Stimulated activated CD4-positive, alpha-beta T cell treated with anti-CD3 and anti-CD28 coated beads, Interleukin-1b, Interleukin-23, amount 100 ng/mL, for 24 hours (primary cell): ENCODE results near the gene TNK2.
A peak's percentile ranks its signal among the peaks of the same experiment; 100 is the strongest.
"Not testable (repeated sequence)": the region's sequence is repeated elsewhere in the genome, so short reads cannot be mapped to it uniquely, and the experiment has no call there.

ENCODE experiments used
- DNase-seq, 4 experiments: peaks; one replicate each; pipeline ENCODE4 v3.0.0-alpha.2; 2020; ENCODE audit warnings: low read depth in 4 of 4, low spot score in 1 of 4

The TNK2 gene

DNA sequence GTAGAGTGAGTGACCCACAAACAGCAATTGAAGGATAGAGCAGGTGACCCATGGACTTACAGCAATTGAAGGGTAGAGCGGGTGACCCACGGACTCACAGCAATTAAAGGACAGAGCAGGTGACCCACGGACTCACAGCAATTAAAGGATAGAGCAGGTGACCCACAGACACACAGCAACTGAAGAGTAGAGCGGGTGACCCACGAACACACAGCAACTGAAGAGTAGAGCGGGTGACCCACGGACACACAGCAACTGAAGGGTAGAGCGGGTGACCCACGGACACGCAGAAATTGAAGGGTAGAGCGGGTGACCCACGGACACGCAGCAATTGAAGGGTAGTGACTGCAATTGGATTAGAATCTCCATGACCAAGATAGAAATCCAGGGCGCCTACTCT, 9.8 kb upstream of the TNK2 start:
- DNase-seq: no peak

DNA sequence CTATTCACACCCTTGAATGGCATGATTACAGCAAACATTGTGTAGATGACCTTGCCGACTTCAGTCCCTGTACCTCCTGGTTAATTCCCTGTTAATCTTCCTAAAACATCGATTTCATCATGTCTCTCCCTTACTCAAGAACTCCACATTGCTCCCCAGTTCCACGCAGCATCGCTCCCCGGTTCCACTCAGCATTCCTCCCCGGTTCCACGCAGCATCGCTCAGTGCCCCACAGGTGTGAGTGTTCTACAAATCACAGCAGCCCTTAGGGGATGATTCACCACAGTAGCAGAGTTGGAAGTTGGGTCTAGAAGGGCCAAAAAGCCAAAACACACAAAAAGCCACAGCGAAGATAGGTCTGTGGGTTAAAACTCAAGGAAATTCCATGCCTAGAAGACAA, 8.6 kb upstream of the TNK2 start:
- no peak for DNase-seq

DNA sequence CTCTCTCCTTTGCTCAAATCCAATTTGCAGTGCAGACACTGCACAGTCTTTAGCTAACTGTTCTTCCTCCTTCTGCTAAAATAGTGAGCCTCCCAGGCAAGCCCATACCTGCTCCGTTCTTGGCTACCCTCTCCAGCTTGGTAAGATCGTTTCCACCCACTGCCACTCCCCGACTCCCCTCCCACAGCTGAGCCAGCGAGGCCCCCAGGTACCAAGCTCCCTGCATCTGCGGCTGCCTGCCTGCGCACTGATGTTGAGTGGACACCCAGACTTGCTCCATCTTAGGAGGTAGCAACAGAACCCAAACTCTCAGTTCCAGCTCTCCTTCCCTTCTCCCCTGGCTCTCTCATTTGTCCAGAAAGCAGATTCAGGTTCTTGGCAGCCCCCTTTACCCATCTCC, 7.9 kb upstream of the TNK2 start:
- no peak for DNase-seq

DNA sequence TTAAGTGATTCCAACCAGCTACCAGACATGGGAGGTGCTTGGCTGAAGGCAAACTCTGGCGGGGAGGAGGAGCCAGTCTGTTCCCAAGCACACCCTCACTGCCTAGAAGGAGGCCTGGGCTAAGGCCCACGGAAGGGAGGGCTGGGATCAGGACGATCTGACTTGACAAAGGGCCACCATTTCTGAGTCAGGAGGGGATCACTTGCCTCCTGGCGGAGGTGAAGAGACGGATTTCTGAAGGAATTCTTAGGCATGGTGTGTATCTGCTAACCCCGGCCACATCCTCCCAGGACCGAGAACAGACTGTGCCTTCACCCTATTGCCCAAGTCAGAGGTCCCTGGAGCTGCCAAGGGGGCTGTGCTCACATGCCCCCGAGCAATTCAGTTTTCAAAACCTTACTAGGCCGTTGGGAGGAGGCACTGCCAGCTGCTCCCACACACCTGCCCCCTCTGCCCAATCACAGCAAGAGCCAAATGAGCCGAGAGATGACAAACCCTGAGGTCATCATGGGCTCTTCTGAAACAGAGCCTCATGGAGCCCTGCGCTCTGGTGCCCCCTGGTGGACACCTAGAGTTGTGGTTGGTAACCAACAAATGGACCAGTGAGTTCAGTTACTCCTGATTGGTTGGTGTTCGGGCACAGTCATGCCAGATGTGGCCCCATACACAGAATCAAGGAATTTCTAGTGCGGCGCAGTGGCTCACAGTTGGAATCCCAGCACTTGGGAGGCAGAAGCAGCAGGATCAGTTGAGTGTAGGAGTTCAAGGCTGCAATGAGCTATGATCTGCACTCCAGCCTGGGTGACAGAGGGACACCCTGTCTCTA, 6.5 kb upstream of the TNK2 start:
- peak; percentile 93 to 97 (median 96) for DNase-seq

DNA sequence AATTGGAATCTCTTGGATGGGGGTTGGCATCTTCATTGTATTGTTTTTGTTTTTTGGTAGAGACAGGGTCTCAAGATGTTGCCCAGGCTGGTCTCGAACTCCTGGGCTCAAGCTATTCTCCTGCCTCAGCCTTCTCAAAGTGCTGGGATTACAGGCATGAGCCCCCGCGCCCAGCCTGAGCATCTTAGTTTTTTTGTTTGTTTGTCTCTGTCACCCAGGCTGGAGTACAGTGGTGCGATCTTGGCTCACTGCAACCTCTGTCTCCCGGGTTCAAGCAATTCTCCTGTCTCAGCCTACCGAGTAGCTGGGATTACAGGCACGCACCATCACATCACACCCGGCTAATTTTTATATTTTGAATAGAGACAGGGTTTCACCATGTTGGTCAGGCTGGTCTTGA, 5.8 kb upstream of the TNK2 start:
- DNase-seq: not testable (repeated sequence)

DNA sequence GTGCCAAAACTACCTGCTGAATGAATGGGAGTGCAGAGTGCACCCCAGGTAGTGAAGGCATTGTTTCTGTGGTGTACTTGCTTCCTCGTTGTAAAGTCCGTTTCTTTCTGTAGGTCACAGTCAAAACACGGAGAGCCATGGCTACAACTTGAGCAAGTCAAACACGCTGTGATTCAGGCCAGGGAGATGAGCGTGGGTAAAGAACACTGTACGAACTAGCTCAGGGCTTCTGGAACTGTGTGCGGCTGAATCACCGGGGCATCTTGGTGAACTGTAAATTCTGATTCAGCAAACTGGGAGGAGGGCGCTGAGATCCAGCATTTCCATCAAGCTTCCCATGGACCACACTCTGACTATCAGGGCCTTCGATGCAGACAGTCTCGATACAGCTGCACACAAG, 5.0 kb upstream of the TNK2 start:
- DNase-seq: no peak

DNA sequence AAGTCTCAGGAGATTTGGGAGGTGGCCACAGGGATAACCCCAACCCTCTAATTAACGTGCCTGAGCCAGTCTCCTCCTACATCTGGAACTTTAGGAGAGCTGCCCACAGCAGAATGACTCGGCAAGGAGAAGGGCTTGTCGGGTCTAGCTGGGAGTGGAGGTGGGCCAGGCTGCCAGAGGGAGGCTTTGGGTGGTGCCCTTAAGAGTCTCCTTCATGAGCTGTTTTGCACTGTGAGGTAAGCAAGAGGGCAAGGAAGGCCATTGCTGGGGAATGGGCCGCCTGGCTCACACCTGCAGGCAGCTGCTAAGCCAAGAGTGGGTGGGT, 3.6 kb upstream of the TNK2 start:
- no peak for DNase-seq

DNA sequence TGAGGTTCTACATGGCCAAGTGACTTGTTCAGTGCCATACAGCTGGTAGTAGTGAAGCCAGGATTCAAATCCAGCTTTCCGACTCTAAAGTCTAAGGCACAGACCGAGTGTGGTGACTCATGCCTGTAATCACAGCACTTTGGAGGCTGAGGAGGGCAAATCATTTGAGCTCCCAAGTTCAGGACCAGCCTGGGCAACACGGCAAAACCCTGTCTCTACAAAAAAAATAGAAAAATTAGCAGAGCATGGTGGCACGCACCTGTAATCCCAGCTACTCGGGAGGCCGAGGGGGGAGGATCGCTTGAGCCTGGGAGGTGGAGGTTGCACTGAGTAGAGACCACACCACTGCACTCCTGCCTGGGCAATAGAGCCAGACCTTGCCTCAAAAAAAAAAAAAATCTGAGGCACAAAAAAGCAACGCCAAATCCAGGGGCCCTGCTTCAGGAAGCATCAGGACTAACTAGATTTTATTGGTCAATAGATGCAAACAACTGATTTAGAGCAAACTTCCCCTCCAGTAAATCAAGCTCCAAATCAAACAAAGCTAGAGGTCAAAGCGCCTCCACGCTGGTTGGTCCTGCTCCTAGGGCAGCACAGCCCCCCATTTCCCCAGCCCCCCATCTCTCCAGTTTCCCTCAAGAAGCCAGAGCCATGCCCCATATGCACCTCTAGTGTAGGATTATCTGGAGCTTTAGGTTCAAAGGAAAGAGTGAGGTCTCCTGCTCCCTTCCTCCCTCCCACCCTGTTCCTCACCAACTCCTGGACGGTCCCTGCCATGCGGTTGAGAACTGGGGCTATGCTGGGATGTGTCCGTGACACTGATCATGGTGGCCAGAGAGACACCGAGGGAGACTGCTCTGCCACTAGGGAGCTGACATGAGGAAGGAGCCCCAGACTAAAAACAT, 2.9 kb upstream of the TNK2 start:
- DNase-seq: no peak

DNA sequence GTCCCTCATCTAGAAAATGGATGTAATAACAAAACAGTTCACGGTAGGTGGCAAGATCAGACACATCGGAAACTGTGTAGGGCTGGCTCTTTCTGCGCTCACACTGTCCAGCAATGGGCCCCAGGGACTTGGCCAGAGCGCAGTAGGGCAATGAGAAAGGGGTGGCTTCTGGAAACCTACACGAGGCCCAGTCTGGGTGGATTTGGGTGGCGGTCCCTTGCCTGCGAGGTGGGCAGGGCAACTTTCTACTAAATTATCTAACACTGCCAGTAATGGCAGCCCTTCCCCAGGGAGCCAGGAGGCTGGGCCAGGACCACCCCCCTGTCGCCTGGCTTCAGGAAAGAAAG, 2.1 kb upstream of the TNK2 start:
- no peak for DNase-seq

DNA sequence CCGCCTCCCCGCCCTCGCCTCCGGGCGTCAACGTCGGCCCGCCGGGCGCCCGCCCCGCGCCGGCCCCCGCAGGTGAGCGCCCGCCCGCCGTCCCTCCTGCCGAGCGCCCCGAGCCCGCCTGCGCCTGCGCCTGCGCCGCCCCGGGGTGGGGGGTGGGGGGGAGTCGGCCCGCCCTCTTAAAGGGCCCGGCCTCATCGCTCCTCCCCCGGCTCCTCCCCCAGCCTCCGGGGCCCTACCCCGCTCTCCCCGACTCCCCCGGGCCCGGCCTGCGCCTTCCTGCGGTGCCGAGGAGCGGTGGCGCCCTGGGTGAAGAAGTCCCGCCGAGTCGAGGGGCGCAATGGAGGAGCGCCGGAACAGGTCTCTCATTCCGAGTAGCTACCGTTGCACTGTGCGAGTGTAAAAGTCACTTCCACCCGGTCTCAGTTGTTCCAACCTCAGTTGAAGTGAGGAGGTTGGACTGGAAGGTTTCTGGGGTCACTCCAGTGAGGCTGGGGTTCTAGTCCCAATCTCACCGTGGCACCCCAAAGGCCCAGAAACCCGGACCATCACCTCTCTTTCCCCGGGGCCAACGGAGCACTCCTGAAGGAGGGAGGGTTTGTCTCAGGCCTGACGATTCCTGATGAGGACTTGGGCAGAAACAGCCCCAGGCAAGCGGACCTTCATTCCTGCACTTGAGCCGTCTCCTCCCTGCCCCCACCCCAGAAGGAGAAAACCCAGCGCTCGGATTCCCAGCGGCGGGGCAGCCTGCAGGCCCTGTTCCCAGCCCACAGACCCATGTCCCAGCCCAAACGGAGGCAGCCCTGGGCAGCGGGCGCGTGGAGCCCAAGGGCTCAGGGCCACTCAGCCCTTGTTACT, 1.5 kb upstream of the TNK2 start:
- DNase-seq: peak; percentile 65 to 87 (median 80)

DNA sequence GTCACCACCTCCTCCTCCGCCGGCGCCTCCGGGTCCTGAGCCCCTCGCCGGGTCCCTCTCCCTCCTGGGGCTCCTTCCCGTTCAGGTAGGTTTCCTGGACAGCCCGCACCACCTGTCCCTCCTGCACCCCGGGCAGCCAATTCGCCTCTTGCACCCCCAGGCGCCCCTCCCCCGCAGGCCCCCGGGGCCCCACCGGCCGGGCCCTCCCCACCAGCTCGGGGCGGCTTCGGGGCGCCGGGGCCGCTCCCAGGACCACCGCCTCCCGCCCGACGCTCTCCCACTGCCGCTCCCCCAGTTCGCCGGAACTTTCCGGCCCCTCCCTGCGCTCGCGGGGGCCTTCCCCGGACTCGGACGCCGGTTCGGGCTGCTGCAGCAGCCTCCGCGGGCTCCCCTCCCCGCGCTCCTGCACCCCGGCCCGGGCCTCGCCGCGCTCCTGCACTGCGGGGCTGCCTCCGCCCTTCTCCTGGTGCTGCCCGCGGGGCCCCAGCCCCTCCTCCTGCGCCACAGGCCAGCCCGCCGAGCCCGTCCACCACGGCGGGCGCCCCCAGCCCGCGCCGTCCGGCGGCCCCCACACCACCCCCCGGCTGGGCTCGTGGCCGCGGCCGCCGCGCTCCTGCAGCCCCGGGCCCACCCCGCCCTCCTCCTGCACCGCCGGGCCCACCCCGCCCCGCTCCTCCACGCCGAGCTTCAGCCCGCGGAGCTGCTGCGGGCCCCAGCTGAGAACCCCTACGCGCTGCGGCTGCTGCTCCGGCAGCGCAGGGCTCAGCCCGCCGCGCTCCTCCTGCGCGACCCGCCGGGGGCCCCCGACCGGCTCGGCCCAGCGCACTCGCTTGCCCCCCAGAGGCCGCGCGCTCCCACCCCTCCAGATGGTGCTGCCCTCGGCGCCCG, 587 bp upstream of the TNK2 start:
- DNase-seq: no peak

DNA sequence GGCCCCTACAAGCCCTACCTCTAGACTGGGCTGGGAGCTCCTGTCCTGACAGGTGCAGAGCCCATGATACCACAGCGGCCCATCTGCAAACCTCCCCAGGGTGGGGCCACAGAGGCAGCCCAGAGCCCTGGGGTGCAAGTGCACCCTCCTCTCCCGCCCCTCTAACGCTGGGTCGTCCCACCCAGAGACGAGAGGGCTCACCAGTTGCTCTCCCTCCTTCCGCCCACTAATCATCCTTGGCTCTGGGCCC, 742 bp downstream of the TNK2 start:
- no peak for DNase-seq

DNA sequence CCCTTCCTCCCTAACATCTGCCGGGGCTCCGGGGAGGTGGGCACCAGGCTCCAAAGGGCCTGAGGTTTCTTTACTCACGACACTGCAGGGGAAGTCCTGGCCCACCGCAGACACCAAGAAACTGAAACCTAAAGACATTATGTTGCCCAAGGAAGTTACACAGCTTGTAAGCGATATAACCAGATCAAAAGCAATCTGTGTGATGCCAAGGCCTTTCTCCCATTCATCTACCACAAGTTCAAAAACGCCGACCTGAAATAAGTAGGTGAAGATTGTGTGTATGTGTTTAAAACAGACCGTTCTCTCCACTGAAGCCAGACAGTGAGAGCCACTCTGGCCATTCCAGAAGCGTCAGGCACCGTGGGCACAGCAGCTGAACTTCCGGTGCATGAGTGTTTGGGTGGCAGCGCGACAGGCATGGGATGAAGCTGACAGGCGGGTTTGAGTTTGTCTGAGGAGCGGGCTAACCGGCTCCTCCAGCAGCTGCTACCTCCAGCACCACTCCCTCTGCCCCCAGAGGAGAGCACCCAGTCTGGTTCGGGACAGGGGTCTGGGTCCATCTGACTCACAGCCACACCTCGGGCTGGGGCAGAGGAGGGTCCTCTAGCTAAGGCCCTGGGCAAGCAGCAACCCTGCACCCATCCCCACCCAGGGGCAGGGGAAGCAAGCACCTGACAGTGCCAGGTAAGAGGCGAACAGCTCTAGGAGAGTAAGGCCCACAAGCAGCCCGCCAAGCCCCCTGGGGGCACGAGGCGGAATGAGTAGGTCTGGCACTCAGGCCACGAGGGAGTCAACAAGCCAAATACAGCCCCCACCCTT, 1.3 kb downstream of the TNK2 start:
- peak in 2 of 4 experiments; percentile 37 to 55 for DNase-seq

DNA sequence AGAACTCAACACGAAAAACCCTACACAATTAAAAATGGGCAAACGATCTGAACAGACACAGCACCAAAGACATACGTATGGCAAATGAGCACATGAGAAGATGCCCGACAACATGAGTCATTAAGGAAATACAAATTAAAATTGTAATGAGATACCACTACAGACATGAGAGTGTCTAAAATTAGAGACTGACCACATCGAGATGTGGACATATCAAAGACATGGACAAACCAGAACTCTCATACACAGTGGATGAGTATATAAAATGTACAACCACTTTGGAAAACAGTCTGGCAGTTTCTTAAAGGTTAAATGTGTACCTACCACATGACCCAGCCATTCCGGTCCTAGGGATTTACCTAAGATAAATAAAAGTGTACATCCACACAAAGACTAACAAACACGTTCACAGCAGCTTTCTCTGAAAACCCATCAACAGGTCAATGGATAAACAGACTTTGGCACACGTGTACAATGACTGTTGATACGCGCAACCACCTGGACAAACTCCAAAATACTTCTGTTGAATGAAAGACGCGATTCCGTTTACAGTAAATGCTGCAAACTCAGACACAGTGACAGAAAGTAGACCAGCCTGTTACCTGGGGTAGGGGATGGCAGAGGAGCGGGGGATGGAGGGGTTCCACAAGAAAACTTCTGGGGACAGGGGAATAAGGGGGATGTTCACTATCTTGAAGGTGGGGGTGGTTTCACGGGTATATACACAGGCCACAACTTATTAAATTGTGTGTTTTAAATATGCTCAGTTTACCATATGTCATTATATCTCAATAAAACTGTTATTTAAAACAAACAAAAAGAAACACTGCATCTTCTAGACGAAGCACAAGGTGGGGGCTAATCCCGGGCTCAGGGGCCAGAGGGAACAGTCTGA, 2.1 kb downstream of the TNK2 start:
- no peak for DNase-seq

DNA sequence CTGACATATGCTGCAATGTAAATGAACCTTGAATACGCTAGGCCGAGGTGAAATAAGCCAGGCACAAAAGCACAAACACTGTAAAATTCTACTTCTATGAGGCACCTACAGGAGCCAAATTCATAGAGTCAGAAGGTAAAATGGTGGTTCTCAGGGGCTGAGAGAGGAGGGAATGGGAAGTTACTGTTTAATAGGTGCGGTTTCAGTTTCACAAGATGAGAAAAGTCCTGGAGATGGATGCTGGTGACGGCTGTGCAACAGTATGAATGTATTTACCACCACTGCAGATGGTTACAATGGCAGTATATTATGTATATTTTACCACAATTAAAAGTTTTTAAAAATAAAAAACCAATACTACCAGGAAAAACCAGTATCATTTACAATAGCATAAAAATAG, 4.0 kb downstream of the TNK2 start:
- DNase-seq: no peak

DNA sequence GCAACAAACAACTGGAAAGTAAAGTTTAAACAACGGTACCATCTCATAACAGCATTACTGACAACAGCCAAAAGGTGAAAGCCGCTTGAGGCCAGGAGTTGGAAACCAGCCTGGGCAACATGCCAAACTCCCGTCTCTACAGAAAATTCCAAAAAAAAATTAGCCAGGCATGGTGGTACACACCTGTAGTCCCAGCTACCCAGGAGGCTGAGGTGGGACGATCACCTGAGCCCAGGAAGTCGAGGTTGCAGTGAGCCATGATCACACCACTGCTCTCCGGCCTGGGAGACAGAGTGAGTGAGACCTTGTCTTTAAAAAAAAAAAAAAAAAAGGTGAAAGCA, 4.4 kb downstream of the TNK2 start:
- no peak for DNase-seq

DNA sequence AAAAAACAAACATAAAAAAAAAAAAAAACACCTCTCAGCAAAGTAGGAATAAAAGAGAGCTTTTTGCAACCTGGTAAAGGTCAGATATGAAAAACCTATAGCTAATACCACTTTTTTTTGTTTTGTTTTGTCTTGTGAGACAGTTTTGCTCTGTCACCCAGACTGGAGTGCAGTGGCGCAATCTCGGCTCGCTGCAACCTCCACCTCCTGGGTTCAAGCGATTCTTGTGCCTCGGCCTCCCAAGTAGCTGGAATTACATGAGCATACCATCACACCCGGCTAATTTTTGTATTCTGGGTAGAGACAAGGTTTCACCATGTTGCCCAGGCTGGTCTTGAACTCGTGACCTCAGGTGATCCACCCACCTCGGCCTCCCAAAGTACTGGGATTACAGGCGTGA, 5.7 kb downstream of the TNK2 start:
- not testable (repeated sequence) for DNase-seq

DNA sequence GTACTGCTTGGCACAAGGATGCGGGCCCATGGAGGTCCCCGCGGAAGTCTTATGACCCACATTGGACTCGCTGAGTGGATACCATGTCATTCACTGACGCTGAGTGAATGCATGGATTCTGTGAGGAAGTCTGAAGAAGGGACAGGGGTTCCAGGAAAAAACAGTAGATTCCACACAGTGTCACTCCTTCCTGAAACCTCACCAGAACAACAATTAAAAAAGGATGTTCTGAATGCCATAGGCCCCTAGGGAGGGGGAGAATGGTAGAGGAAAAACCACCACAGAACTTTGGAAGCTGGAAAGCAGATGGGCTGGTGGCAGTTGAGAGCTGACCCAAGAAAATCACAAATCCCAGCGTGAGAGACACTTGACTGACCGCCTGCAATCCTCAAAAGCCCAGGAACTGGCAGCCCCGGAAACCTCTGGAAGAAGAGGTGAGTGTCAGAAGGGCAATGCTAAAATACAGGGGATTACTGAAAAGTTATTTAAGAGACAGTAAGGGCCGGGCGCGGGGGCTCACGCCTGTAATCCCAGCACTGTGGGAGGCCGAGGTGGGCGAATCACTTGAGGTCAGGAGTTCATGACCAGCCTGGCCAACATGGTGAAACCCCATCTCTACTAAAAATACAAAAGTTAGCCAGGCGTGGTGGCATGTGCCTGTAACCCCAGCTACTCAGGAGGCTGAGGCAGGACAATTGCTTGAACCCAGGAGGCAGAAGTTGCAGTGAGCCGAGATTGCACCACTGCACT, 6.3 kb downstream of the TNK2 start:
- not testable (repeated sequence) for DNase-seq
